ENCODE measurements around the gene DENND4A.

DENND4A gene

GRCh38 chr15:65730549-65731172 lies 61.4 kb downstream of the DENND4A start:
- TF ChIP-seq REST (IDR thresholded peaks at IDR 0.05; ENCODE audit: insufficient read depth in 1 of 2, low read depth in 2 of 2, low read length in 2 of 2) = no peak
- TF ChIP-seq SIN3A (IDR thresholded peaks at IDR 0.05; ENCODE audit: borderline replicate concordance, insufficient read depth, low read length) = no peak
- no peak for TF ChIP-seq TAF1 (IDR thresholded peaks at IDR 0.05; ENCODE audit: borderline replicate concordance, insufficient read depth, low read length)
- no peak for TF ChIP-seq POLR2AphosphoS5 (IDR thresholded peaks at IDR 0.05; ENCODE audit: low read depth, low read length)
- TF ChIP-seq FOXP2 (optimal IDR thresholded peaks at IDR 0.05; ENCODE audit: borderline replicate concordance, extremely low read depth, extremely low read length, insufficient read depth) = no peak

- no peak for TF ChIP-seq REST (IDR thresholded peaks at IDR 0.05; ENCODE audit: insufficient read depth in 1 of 2, low read depth in 2 of 2, low read length in 2 of 2)
- no peak for TF ChIP-seq POLR2AphosphoS5 (IDR thresholded peaks at IDR 0.05; ENCODE audit: low read depth, low read length)
- no peak for TF ChIP-seq SIN3A (IDR thresholded peaks at IDR 0.05; ENCODE audit: borderline replicate concordance, insufficient read depth, low read length)
- no peak for TF ChIP-seq FOXP2 (optimal IDR thresholded peaks at IDR 0.05; ENCODE audit: borderline replicate concordance, extremely low read depth, extremely low read length, insufficient read depth)
- TF ChIP-seq TAF1 (IDR thresholded peaks at IDR 0.05; ENCODE audit: borderline replicate concordance, insufficient read depth, low read length) = no peak
These were observed 67.5 kb downstream of the DENND4A start for GRCh38 chr15:65724464-65725215.

GRCh38 chr15:65723876-65724275 lies 68.2 kb downstream of the DENND4A start:
- TF ChIP-seq POLR2AphosphoS5 (IDR thresholded peaks at IDR 0.05; ENCODE audit: low read depth, low read length) = no peak
- no peak for TF ChIP-seq SIN3A (IDR thresholded peaks at IDR 0.05; ENCODE audit: borderline replicate concordance, insufficient read depth, low read length)
- TF ChIP-seq FOXP2 (optimal IDR thresholded peaks at IDR 0.05; ENCODE audit: borderline replicate concordance, extremely low read depth, extremely low read length, insufficient read depth) = no peak
- no peak for TF ChIP-seq TAF1 (IDR thresholded peaks at IDR 0.05; ENCODE audit: borderline replicate concordance, insufficient read depth, low read length)
- no peak for TF ChIP-seq REST (IDR thresholded peaks at IDR 0.05; ENCODE audit: insufficient read depth in 1 of 2, low read depth in 2 of 2, low read length in 2 of 2)

- TF ChIP-seq TAF1 (IDR thresholded peaks at IDR 0.05; ENCODE audit: borderline replicate concordance, insufficient read depth, low read length) = no peak
These were observed 69.9 kb downstream of the DENND4A start for GRCh38 chr15:65722191-65722590.

- TF ChIP-seq POLR2AphosphoS5 (IDR thresholded peaks at IDR 0.05; ENCODE audit: low read depth, low read length) (no peak), REST (IDR thresholded peaks at IDR 0.05; ENCODE audit: insufficient read depth in 1 of 2, low read depth in 2 of 2, low read length in 2 of 2) (no peak), TAF1 (IDR thresholded peaks at IDR 0.05; ENCODE audit: borderline replicate concordance, insufficient read depth, low read length) (no peak)
These were observed 79.7 kb downstream of the DENND4A start for GRCh38 chr15:65712415-65712814.

Measured in PFSK-1 (cell line).